Panc1 (cell line): ENCODE measurements around the gene COMMD6. TPM values are rescaled to one million over a fixed set of nuclear protein-coding genes. Genes with fewer than 3 reads are reported as not detected.

Source experiments
- ATAC-seq: fragments of 200-7000 bp; cut with Tn5 transposase; 2 replicates; pipeline ENCODE4 v1.9.1; 2020; ENCODE audit warnings: mild to moderate bottlenecking, moderate library complexity
- Bru-seq: library from RNA; stranded (reverse); fragments of 400-500 nt; gene quantifications from one replicate; lab custom pipeline; 2021; lab: Mats Ljungman, UMichigan
- BruChase-seq, 2 experiments: library from RNA; stranded (reverse); fragments of 400-500 nt; gene quantifications; one replicate each; lab custom pipeline; 2021; lab: Mats Ljungman, UMichigan
- BruUV-seq: library from RNA; stranded (reverse); fragments of 400-500 nt; replicated peaks from 2 replicates; lab custom pipeline; 2021; lab: Mats Ljungman, UMichigan
- CTCF ChIA-PET: fragments of 300-600 bp; sonication (Branson Sonifier 250); formaldehyde crosslinking; loops from one replicate; lab custom pipeline; 2022; ENCODE audit warnings: antibody characterized with exemption; lab: Charles Lee
- POLR2A ChIA-PET: fragments of 300-600 bp; sonication (Branson Sonifier 250); formaldehyde crosslinking; loops from one replicate; lab custom pipeline; 2022; ENCODE audit warnings: antibody characterized with exemption; lab: Charles Lee
- DNase-seq: peaks from one replicate; pipeline ENCODE4 v3.0.0-alpha.2; 2010; ENCODE audit warnings: low read depth, low spot score
- H3K27ac ChIP-seq: 2 replicates; pipeline ENCODE4 v1.5.1; 2011; ENCODE audit warnings: mild to moderate bottlenecking, low read length, inconsistent platforms
- H3K27me3 ChIP-seq: fragments of 200-500 bp; sonication (Bioruptor generic); 2 replicates; pipeline ENCODE4 v1.6.0; 2014; ENCODE audit warnings: low read length, inconsistent platforms; ENCODE audit not compliant: control insufficient read depth, insufficient read depth
- H3K36me3 ChIP-seq: fragments of 200-500 bp; sonication (Bioruptor generic); 2 replicates; pipeline ENCODE4 v1.5.1; 2014; ENCODE audit warnings: inconsistent platforms, mild to moderate bottlenecking, low read length, moderate library complexity; ENCODE audit not compliant: control insufficient read depth, insufficient read depth
- H3K4me1 ChIP-seq: 2 replicates; pipeline ENCODE4 v1.5.1; 2011; ENCODE audit warnings: inconsistent platforms, mild to moderate bottlenecking, low read length, moderate library complexity; ENCODE audit not compliant: control insufficient read depth, insufficient read depth
- H3K4me3 ChIP-seq, 2 experiments: 2 replicates each; pipeline ENCODE4 v1.5.1; 2011 to 2012; ENCODE audit warnings: low read depth in 2 of 2, low read length in 2 of 2, mild to moderate bottlenecking in 2 of 2, inconsistent platforms in 1 of 2, moderate library complexity in 1 of 2
- H3K9me3 ChIP-seq: fragments of 200-500 bp; sonication (Bioruptor generic); 2 replicates; pipeline ENCODE4 v1.5.1; 2014; ENCODE audit warnings: low read depth, mild to moderate bottlenecking, inconsistent platforms, low read length, moderate library complexity; ENCODE audit not compliant: control insufficient read depth, insufficient read depth
- POLR2AphosphoS5 ChIP-seq: IDR thresholded peaks from 2 replicates; pipeline ENCODE4 v1.6.1; 2012; ENCODE audit warnings: mild to moderate bottlenecking, low read depth, low read length, moderate library complexity
- SIN3A ChIP-seq: IDR thresholded peaks from 2 replicates; pipeline ENCODE4 v1.6.1; 2012; ENCODE audit warnings: low read depth, mild to moderate bottlenecking, low read length, moderate library complexity, borderline replicate concordance; ENCODE audit not compliant: insufficient read depth
- TCF7L2 ChIP-seq: IDR thresholded peaks from 2 replicates; pipeline ENCODE4 v1.6.1; 2011; ENCODE audit warnings: mild to moderate bottlenecking, low read depth, low read length, inconsistent platforms
- in situ Hi-C: cut with HindIII; loops from 2 replicates; pipeline ENCODE4 v1.10.0; 2016; ENCODE audit warnings: low sequenced_read_pairs, low pct_unique_long_range_greater_than_20kb
- intact Hi-C: fragments of 100-400 bp; cut with micrococcal nuclease; formaldehyde crosslinking; loops from one replicate; pipeline ENCODE4 v1.10.0; 2022; ENCODE audit not compliant: unreplicated experiment
- long read RNA-seq: library from polyadenylated mRNA; unstranded; transcript quantifications from one replicate; pipeline ENCODE4 v2.0.0, GENCODE V29; 2021; ENCODE audit not compliant: unreplicated experiment
- polyA plus RNA-seq: library from polyadenylated mRNA; unstranded; fragments of >200 nt; gene quantifications from one replicate; pipeline ENCODE4 v1.2.1, GENCODE V29; 2012; ENCODE audit warnings: missing spikeins; ENCODE audit not compliant: insufficient read length
- total RNA-seq: library from RNA; stranded (reverse); gene quantifications from one replicate; pipeline ENCODE4 v1.2.1, GENCODE V29; 2021; ENCODE audit not compliant: unreplicated experiment
- TF ChIP-seq, protein P1 (sequence below): fragments of 450-650 bp; IDR thresholded peaks from 2 replicates; pipeline ENCODE4 v1.5.1; 2017; ENCODE audit warnings: mild to moderate bottlenecking
- TF ChIP-seq, protein P2 (sequence below), 2 experiments: IDR thresholded peaks; 2 replicates each; pipeline ENCODE4 v1.6.1; 2011 to 2012; ENCODE audit warnings: low read depth in 2 of 2, control low read depth in 1 of 2, low read length in 1 of 2, mild to moderate bottlenecking in 1 of 2, moderate library complexity in 1 of 2; ENCODE audit not compliant: insufficient read depth in 1 of 2

The COMMD6 gene
- total RNA-seq: 97.4 TPM
- polyA plus RNA-seq: 73.7 TPM
- Bru-seq, nascent RNA: percentile 72 among the genes with signal in this experiment
- percentile 63 among the genes with signal in this experiment for BruChase-seq, experiment 1, labeled RNA remaining after a 2-hour chase
- percentile 69 among the genes with signal in this experiment for BruChase-seq, experiment 2, labeled RNA remaining after a 6-hour chase
- long read RNA-seq, transcript COMMD6-210 (2 exons, 595 nt): major isoform, 14 of 17 reads
- long read RNA-seq, partial matches to known transcripts: 0 of 17 reads
- long read RNA-seq, other reads (novel, unspliced or antisense): 3 of 17 reads

DNA sequence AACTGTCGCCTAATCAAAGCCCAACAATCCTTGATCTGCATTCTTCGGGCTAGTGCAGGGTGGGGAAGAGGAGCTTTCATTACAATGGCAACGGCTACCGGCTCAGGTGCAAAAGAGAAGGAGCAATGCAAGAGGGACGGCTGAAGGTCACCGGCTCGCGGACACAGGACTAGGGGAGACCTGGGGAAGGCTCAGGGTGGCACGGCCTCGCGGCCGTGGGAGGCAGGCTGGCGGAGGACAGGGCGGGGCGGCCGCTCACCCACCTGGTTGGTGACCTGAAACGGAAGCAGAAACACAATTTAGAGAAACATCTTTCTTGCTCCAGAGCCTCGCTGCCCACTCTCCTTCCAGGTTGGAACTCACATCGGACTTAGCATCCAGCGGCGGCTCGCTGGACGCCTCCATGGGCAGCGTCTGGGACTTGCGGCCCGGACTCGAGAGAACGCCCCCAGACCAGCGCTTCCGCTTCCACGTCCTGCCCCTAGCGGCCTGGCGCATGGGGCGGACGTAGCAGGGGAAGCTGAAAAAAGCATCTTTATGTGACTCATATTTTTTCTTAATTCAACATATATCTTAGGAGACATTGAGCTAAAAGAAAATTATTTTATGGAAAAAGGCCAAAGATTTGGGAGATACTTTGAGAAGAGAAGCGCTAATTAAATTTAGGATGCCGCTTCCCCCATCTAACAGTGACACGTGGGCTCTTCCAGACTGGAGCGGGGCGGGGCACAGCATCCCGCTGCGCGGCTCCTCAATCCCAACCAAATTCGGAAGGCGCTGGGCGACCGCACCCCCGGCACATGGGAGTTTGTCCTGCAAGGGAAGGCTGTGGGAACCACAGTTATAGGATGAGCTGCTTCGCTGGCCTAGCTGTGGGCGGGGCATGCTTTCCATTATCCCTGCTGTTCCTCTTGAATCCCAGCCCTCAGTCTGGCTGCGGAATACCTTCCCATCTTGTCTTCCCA, at the start of gene COMMD6:
TSS of gene COMMD6 (minus strand) at position 441 of the 965 bp plus-strand sequence. CDS start at position 405, 36 bp downstream.
- Histone ChIP-seq H3K9me3 (no peaks in the 10 kb centered on the region), H3K36me3 (peaks cover 7% of the 10 kb centered on the region), H3K4me3 (peak within 1 kb of the TSS; percentile 87 to 92), H3K27me3 (no peaks in the 10 kb centered on the region), H3K27ac (peak within 1 kb of the TSS; percentile 91), H3K4me1 (peaks cover 6% of the 10 kb centered on the region; the same call in 1 of the 2 replicates)
- ATAC-seq: peak; percentile 98
- BruUV-seq: no TSS peak
- ChIA-PET POLR2A (no interaction called here), CTCF (interaction anchor here (0.6 kb wide), 1 partner anchor 261 kb away, joined by 3 read pairs; no protein-coding TSS in a partner anchor)
- intact Hi-C loops: no loop called here
- TF ChIP-seq, protein P1, sequence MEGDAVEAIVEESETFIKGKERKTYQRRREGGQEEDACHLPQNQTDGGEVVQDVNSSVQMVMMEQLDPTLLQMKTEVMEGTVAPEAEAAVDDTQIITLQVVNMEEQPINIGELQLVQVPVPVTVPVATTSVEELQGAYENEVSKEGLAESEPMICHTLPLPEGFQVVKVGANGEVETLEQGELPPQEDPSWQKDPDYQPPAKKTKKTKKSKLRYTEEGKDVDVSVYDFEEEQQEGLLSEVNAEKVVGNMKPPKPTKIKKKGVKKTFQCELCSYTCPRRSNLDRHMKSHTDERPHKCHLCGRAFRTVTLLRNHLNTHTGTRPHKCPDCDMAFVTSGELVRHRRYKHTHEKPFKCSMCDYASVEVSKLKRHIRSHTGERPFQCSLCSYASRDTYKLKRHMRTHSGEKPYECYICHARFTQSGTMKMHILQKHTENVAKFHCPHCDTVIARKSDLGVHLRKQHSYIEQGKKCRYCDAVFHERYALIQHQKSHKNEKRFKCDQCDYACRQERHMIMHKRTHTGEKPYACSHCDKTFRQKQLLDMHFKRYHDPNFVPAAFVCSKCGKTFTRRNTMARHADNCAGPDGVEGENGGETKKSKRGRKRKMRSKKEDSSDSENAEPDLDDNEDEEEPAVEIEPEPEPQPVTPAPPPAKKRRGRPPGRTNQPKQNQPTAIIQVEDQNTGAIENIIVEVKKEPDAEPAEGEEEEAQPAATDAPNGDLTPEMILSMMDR: no peak
- TF ChIP-seq, protein P2, sequence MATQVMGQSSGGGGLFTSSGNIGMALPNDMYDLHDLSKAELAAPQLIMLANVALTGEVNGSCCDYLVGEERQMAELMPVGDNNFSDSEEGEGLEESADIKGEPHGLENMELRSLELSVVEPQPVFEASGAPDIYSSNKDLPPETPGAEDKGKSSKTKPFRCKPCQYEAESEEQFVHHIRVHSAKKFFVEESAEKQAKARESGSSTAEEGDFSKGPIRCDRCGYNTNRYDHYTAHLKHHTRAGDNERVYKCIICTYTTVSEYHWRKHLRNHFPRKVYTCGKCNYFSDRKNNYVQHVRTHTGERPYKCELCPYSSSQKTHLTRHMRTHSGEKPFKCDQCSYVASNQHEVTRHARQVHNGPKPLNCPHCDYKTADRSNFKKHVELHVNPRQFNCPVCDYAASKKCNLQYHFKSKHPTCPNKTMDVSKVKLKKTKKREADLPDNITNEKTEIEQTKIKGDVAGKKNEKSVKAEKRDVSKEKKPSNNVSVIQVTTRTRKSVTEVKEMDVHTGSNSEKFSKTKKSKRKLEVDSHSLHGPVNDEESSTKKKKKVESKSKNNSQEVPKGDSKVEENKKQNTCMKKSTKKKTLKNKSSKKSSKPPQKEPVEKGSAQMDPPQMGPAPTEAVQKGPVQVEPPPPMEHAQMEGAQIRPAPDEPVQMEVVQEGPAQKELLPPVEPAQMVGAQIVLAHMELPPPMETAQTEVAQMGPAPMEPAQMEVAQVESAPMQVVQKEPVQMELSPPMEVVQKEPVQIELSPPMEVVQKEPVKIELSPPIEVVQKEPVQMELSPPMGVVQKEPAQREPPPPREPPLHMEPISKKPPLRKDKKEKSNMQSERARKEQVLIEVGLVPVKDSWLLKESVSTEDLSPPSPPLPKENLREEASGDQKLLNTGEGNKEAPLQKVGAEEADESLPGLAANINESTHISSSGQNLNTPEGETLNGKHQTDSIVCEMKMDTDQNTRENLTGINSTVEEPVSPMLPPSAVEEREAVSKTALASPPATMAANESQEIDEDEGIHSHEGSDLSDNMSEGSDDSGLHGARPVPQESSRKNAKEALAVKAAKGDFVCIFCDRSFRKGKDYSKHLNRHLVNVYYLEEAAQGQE (IDR thresholded peaks at IDR 0.05; ENCODE audit: insufficient read depth in 1 of 2, low read depth in 2 of 2, low read length in 1 of 2): no peak
- TF ChIP-seq POLR2AphosphoS5 (peak; percentile 81), SIN3A (peak; percentile 72; the same call in 1 of the 2 replicates), TCF7L2 (no peak)
- DNase-seq: peak; percentile 43
- in situ Hi-C loops: no loop called here

GRCh38 chr13:75585153-75585552, 47.5 kb upstream of the COMMD6 start:
- Histone ChIP-seq H3K9me3 (no peaks in the 10 kb centered on the region), H3K27ac (no peak overlapping the region), H3K36me3 (no peaks in the 10 kb centered on the region), H3K4me3 (no peak overlapping the region), H3K27me3 (no peaks in the 10 kb centered on the region), H3K4me1 (no peaks in the 10 kb centered on the region)
- POLR2A ChIA-PET: no interaction called here
- intact Hi-C loops (no loop called here), in situ Hi-C loops (no loop called here)
- ATAC-seq: no peak
- no peak for TF ChIP-seq SIN3A
- TF ChIP-seq, protein P1: no peak
- no peak for TF ChIP-seq POLR2AphosphoS5
- TF ChIP-seq, protein P2 (IDR thresholded peaks at IDR 0.05; ENCODE audit: insufficient read depth in 1 of 2, low read depth in 2 of 2, low read length in 1 of 2): no peak
- TF ChIP-seq TCF7L2: no peak
- BruUV-seq: no TSS peak
- CTCF ChIA-PET: no interaction called here
- no peak for DNase-seq
